HK-2 (cell line): Measurements from ENCODE around the gene PRM3.

Experiments used
- DNase-seq: peaks from one replicate; pipeline ENCODE4 v3.0.0-alpha.2; 2018; ENCODE audit not compliant: unreplicated experiment

The PRM3 gene

GRCh38 chr16:11272921-11273720 lies at the start of gene PRM3:
Gene PRM3, minus strand, starts transcription at chr16:11273629. Its CDS starts 34 bp downstream, at chr16:11273595.
- DNase-seq: peak; percentile 20

GRCh38 chr16:11322823-11323222 lies 49.4 kb upstream of the PRM3 start:
- no peak for DNase-seq

GRCh38 chr16:11321662-11322061 lies 48.2 kb upstream of the PRM3 start:
- no peak for DNase-seq

GRCh38 chr16:11320170-11320569 lies 46.7 kb upstream of the PRM3 start:
- no peak for DNase-seq

- no peak for DNase-seq
These were observed 46.2 kb upstream of the PRM3 start for GRCh38 chr16:11319529-11320146.

GRCh38 chr16:11318817-11319216 lies 45.4 kb upstream of the PRM3 start:
- DNase-seq: no peak

GRCh38 chr16:11316331-11317015 lies 43.0 kb upstream of the PRM3 start:
- no peak for DNase-seq

GRCh38 chr16:11315510-11315909 lies 42.1 kb upstream of the PRM3 start:
- peak; percentile 87 for DNase-seq

- DNase-seq: no peak
These were observed 41.0 kb upstream of the PRM3 start for GRCh38 chr16:11314309-11314894.

- DNase-seq: no peak
These were observed 40.3 kb upstream of the PRM3 start for GRCh38 chr16:11313493-11314308.

GRCh38 chr16:11312718-11313492 lies 39.5 kb upstream of the PRM3 start:
- DNase-seq: no peak

- DNase-seq: no peak
These were observed 37.6 kb upstream of the PRM3 start for GRCh38 chr16:11310997-11311561.

- DNase-seq: no peak
These were observed 37.2 kb upstream of the PRM3 start for GRCh38 chr16:11310634-11310977.

- no peak for DNase-seq
These were observed 36.6 kb upstream of the PRM3 start for GRCh38 chr16:11309895-11310633.

- DNase-seq: no peak
These were observed 35.3 kb upstream of the PRM3 start for GRCh38 chr16:11308493-11309283.

GRCh38 chr16:11307639-11308492 lies 34.4 kb upstream of the PRM3 start:
- DNase-seq: no peak

GRCh38 chr16:11306997-11307638 lies 33.7 kb upstream of the PRM3 start:
- DNase-seq: no peak

- no peak for DNase-seq
These were observed 33.0 kb upstream of the PRM3 start for GRCh38 chr16:11306381-11306780.
